Germinal center (tissue), 1 donor: Measurements from ENCODE around the gene AMIGO1.
A peak's percentile ranks its signal among the peaks of the same experiment; 100 is the strongest.

Experiments
- DNase-seq: peaks from one replicate; pipeline ENCODE4 v3.0.0; 2012; ENCODE audit warnings: mixed read lengths, low spot score

The AMIGO1 gene

DNA sequence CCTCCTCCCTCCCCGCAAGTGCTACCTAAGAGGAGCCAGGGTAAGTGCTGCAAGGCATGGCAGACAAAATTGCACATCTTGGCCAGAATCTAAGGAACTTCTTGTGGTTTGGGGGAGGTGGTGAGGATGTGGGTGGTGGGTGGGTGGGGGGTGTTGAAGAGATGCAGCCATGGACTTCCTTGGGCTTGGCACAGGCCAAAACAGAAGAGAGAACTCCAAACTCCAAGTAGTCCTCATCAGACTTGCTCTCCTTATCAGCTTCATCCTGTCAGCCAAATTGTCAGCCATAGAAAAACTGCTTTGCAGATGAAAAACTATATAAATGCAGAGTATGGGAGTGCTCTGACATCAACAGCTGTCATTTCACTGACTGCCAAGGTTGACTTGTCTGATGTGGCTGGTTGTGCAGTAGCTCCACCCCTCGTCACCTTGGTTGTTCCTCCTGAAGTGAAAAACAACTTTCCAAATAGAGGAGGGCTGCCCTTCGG, 7.1 kb downstream of the AMIGO1 start:
- DNase-seq: no peak

DNA sequence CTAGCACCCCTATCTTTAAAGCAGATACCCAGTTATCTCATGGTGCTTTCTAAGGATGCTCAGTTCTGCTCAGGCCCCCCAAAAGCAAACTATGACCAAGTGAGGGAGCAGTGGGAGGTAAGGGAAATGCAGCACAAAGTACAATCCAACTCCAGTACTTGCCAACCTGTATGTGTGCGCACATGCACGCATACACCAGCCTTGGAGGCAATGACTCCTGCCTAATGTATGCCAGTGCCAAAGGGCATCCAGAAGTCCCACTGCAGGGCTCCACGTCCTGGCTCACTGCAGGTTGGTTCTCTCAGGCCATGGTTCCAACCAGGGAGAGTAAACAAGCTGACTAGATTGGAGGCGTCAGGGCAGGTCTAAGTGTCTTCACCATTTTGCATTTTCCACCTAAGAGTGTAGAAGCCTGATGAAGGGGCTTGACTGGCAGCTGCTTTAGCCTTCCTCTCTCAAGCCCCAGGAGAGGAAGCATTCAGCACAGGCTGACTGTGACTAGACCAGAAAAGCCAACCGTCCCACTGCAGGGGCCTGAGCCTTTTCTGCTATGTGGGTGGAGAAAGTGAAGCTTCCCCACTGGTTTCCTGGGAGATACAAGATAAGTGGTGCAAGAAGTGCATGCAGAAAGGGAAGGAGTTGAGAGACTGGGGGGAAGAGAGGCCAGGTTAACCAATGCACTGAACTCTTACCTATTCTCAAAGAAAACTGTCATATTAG, 7.7 kb downstream of the AMIGO1 start:
- no peak for DNase-seq

- DNase-seq: no peak
Observed at GRCh38 chr1:109500941-109501381, 8.6 kb downstream of the AMIGO1 start.

DNA sequence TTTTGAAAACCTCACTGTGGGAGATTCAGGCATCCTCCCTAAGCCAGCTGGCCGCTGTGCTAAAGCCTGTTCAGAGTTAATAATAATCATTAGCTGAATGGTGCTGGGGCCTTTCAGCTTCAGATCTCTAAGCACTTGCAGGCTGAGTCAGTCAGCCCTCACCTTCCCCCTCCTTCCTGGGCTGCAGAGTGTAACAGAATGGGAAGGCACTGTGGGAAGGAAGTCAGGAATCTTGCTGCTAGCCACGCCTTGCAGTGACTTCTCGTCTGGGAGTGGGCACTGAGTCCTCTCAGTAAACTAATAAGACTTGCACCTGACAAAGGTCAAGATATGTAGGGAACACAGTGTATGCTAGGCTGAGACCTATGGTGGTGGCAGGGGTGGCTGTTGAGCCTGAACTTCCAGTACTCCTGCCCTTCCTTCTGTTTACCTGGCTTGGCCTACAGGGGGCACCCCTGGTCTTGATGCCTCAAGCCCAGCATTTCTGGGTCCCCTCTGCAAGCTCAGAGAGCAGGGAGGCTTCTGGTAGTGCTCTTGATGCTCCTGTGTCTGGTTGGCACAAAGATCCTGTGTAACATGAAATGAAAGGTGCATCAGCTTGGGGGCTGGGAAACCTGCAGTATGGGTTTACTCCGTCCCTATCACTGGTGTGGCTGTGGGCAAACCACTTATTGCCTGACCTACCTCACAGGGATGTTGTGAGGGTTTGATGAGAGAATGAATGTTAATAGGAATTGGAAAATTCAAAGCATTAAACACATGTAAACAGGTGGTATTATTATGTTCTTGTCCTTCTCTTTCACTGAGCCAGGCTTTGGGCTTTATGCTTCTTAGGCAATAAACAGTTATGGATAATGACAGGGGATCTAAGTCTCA, 9.6 kb downstream of the AMIGO1 start:
- DNase-seq: no peak

DNA sequence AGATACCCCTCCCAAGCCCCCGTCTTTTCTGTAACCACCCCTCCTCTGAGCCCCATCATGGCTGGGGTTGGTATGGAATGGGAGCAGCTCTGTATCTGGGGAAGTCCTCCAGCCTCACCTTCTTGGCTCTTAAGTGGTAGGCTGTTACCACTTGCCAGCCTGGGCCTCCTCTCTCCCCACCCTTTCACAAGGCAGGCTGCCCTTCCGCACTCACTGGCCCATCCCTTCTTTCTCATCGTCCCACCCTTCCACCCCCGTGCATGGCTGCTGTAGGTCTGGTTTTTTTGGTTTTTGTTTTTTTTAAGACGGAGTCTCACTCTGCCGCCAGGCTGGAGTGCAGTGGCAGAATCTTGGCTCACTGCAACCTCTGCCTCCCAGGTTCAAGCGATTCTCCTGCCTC, 10.4 kb downstream of the AMIGO1 start:
- DNase-seq: no peak

GRCh38 chr1:109498161-109498801, 11.2 kb downstream of the AMIGO1 start:
- no peak for DNase-seq

- DNase-seq: no peak
Observed at GRCh38 chr1:109497449-109498160, 11.9 kb downstream of the AMIGO1 start.

DNA sequence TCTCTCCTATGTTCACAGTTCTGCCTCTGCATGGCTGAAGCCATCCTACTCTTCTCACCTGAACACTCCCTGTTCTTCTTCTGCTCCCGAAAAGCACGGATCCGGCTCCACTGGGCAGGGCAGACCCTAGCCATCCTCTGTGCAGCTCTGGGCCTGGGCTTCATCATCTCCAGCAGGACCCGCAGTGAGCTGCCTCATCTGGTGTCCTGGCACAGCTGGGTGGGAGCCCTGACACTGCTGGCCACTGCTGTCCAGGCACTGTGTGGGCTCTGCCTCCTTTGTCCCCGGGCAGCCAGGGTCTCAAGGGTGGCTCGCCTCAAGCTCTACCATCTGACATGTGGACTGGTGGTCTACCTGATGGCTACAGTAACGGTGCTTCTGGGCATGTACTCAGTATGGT, 13.8 kb downstream of the AMIGO1 start:
- DNase-seq: no peak

- peak; percentile 90 for DNase-seq
Observed at GRCh38 chr1:109493805-109494539, 15.6 kb downstream of the AMIGO1 start, which contains the start of gene CYB561D1. CYB561D1 (plus strand) TSS chr1:109494094; CDS start chr1:109494140, 46 bp downstream.

DNA sequence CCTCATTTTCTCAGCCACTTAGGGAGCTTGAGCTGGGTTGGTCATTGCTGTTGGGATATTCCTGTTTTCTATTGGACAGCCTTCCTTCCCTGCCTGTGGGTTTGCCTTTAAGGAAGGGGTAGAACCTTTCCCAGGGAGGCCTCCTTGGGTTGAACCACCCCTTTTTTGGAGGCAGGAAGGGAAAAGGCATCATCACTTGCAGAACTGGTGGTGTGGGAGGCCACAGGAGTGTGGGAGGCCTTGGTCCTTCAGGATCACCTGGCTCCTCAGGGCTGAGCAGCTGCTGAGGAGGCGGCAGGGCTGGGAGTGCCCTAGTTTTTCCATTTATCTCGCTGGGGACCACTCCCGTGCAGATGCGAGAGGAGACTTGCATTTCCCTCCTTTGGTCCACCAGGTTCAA, 16.3 kb downstream of the AMIGO1 start:
- no peak for DNase-seq

- no peak for DNase-seq
Observed at GRCh38 chr1:109492779-109493178, 16.7 kb downstream of the AMIGO1 start.

GRCh38 chr1:109491372-109491771, 18.2 kb downstream of the AMIGO1 start:
- no peak for DNase-seq

GRCh38 chr1:109490934-109491302, 18.6 kb downstream of the AMIGO1 start:
- no peak for DNase-seq

- peak; percentile 74 for DNase-seq
Observed at GRCh38 chr1:109490029-109490933, 19.2 kb downstream of the AMIGO1 start.

DNA sequence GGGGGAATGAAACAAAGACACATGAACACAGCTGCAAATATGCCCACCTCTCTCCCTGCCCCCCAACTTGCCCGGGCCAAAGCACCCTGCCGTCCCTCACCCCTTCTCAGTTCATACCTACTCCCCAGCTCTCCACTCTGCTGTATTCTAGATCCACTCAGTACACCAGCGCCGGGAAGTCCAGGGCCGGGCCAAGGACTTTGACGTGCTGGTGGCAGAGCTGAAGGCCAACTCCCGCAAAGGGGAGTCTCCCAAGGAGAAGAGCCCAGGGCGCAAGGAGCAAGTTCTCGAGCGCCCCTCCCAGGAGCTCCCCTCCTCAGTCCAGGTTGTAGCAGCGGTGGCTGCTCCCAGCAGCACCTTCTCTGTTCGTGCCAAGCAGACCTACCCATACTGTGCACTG, 20.8 kb downstream of the AMIGO1 start:
- no peak for DNase-seq

GRCh38 chr1:109488201-109488600, 21.3 kb downstream of the AMIGO1 start:
- no peak for DNase-seq

- no peak for DNase-seq
Observed at GRCh38 chr1:109487261-109487660, 22.3 kb downstream of the AMIGO1 start.

GRCh38 chr1:109485001-109485400, 24.5 kb downstream of the AMIGO1 start:
- DNase-seq: no peak

DNA sequence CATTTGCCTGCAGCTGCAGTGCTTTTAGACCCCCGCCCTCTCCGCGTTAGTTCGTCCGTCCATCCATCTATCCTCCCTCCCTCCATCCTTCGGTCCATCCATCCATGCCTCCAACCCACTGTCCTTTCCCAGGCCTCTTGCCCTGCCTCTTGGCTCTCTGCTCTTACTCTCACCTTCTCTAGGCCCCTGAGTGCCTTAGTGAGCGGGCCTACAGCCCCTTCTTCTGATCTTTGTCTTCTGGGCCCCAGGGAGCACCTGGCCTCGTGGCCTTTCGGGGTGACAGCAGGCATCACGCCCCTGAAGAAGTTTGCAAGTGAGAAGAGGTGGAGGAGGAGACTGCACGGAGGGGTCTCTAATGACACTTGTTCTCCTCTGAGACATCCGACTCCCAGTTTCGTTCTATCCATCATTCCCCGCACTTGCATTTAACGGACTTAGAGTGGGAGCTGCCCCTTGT, 25.0 kb downstream of the AMIGO1 start:
- DNase-seq: no peak
